ENCODE results near the gene SLC28A2. TPM values are rescaled to one million over a fixed set of nuclear protein-coding genes. Genes with fewer than 3 reads are reported as not detected.
A peak's percentile ranks its signal among the peaks of the same experiment; 100 is the strongest.

SLC28A2 gene
- total RNA-seq, 2 experiments from 2014 or later, result not detected

- H3K4me1 Mint-ChIP-seq (ENCODE audit: low read depth), result no peaks in the 10 kb centered on the region
- POLR2A ChIA-PET, result no interaction called here
- ATAC-seq (ENCODE audit: poor library complexity) (no peak), DNase-seq (peak in 1 of 14 experiments; percentile 6)
- H3K27me3 Mint-ChIP-seq, result peaks cover 30% of the 10 kb centered on the region
- CTCF ChIA-PET, result no interaction called here
- Histone ChIP-seq H3K4me3 (ENCODE audit: low read length) (no peak overlapping the region), H3K27ac (ENCODE audit: low read depth in 1 of 2, low read length in 2 of 2) (no peak overlapping the region), H3K36me3 (ENCODE audit: insufficient read depth, low read length) (no peaks in the 10 kb centered on the region), H3K27me3 (ENCODE audit: control insufficient read depth in 1 of 2, insufficient read depth in 2 of 2, low read length in 2 of 2) (peaks cover 4 to 9% of the 10 kb centered on the region in 2 experiments), H3K9me3 (ENCODE audit: control insufficient read depth in 1 of 2, insufficient read depth in 1 of 2, low read length in 2 of 2) (no peaks in the 10 kb centered on the region), H3K4me1 (ENCODE audit: insufficient read depth, low read length) (no peaks in the 10 kb centered on the region)
- no peak for TF ChIP-seq CTCF (IDR thresholded peaks at IDR 0.05)
- no peak overlapping the region for H3K4me3 Mint-ChIP-seq
- no peak overlapping the region for H3K27ac Mint-ChIP-seq
- intact Hi-C loops (cut with DNase I, micrococcal nuclease), result no loop called here
- H3K9me3 Mint-ChIP-seq, result no peaks in the 10 kb centered on the region
- H3K36me3 Mint-ChIP-seq (ENCODE audit: low read depth), result no peaks in the 10 kb centered on the region
Observed at GRCh38 chr15:45314960-45315359, 62.9 kb downstream of the SLC28A2 start.

DNA sequence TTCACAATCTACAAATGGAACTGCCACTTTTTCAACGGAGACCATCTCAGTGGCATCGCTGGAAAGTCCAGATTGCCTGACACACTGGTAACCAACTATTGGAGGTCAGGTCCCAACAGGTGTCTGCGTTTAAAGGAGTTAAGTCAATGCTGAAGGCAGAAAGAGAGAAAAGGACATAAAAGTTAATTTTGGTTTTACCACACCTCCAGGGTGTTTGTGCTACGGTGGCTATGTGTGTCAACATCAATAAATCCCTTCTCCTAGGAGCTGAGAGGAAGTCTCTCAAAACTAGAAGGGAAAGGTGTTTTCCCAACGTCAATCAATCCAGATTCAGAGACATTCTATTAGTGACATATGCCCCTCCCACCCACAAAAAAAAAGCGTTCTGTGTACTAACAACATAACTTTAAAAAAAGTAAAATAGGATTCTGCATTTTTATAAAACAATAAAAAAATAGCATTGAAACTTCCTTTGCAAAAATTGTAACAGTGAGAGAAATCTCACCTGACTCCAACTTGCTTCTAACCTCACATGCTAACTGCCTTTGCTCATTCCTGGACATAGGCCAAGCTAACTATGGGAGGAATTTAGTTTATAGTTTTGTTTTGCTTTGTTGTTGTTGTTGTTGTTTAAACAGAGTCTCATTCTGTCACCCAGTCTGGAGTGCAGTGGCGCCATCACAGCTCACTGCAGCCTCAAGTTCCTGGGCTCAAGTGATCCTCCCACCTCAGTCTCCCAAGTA lies 67.6 kb downstream of the SLC28A2 start:
- no peaks in the 10 kb centered on the region for H3K36me3 ChIP-seq (ENCODE audit: insufficient read depth, low read length)
- no peak for TF ChIP-seq CTCF (IDR thresholded peaks at IDR 0.05)
- Mint-ChIP-seq H3K9me3 (no peaks in the 10 kb centered on the region), H3K4me1 (ENCODE audit: low read depth) (no peaks in the 10 kb centered on the region), H3K27ac (no peak overlapping the region), H3K4me3 (no peak overlapping the region), H3K36me3 (ENCODE audit: low read depth) (no peaks in the 10 kb centered on the region), H3K27me3 (peaks cover 36% of the 10 kb centered on the region)
- POLR2A ChIA-PET, result no interaction called here
- no peak overlapping the region for H3K27ac ChIP-seq (ENCODE audit: low read depth in 1 of 2, low read length in 2 of 2)
- no peaks in the 10 kb centered on the region for H3K9me3 ChIP-seq (ENCODE audit: control insufficient read depth in 1 of 2, insufficient read depth in 1 of 2, low read length in 2 of 2)
- CTCF ChIA-PET, result no interaction called here
- DNase-seq, result no peak
- H3K27me3 ChIP-seq (ENCODE audit: control insufficient read depth in 1 of 2, insufficient read depth in 2 of 2, low read length in 2 of 2), result peaks cover 4 to 16% of the 10 kb centered on the region in 2 experiments
- H3K4me1 ChIP-seq (ENCODE audit: insufficient read depth, low read length), result no peaks in the 10 kb centered on the region
- ATAC-seq (ENCODE audit: poor library complexity), result no peak
- intact Hi-C loops (cut with DNase I, micrococcal nuclease), result no loop called here
- H3K4me3 ChIP-seq (ENCODE audit: low read length), result no peak overlapping the region

DNA sequence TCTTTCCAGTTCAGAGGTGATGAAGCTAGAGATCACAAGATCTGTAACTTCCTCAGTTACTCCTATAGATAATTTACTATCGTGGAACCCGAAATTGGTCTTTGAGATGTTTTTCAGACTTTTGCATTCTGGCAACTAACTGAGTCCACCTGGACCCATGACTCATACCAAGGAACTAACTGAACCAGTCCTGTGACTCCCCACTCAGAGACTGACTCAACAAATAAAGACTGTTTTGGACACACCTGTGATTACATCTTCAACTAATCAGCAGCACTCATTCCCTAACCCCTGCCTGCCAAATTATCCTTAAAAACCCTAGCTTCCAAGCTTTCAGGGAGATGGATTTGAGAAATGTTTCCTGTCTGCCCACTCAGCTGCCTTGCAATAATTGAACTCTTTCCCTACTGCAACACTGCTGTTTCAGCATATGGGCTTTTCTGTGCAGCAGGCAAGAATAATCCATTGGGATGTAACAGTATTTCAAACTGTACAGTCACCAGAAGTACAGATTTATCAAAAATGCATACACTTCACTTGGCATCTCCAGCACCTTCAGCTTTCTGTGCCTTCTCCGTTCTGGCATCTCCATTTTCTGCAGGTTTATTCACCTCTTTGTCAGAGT lies 68.7 kb downstream of the SLC28A2 start:
- H3K4me1 Mint-ChIP-seq (ENCODE audit: low read depth), result no peaks in the 10 kb centered on the region
- Histone ChIP-seq H3K4me3 (ENCODE audit: low read length) (no peak overlapping the region), H3K36me3 (ENCODE audit: insufficient read depth, low read length) (no peaks in the 10 kb centered on the region), H3K27me3 (ENCODE audit: control insufficient read depth in 1 of 2, insufficient read depth in 2 of 2, low read length in 2 of 2) (peaks cover 4 to 14% of the 10 kb centered on the region in 2 experiments), H3K9me3 (ENCODE audit: control insufficient read depth in 1 of 2, insufficient read depth in 1 of 2, low read length in 2 of 2) (no peaks in the 10 kb centered on the region), H3K4me1 (ENCODE audit: insufficient read depth, low read length) (no peaks in the 10 kb centered on the region), H3K27ac (ENCODE audit: low read depth in 1 of 2, low read length in 2 of 2) (no peak overlapping the region)
- no peaks in the 10 kb centered on the region for H3K9me3 Mint-ChIP-seq
- no peak overlapping the region for H3K4me3 Mint-ChIP-seq
- peaks cover 36% of the 10 kb centered on the region for H3K27me3 Mint-ChIP-seq
- no peak overlapping the region for H3K27ac Mint-ChIP-seq
- ChIA-PET POLR2A (no interaction called here), CTCF (no interaction called here)
- no peaks in the 10 kb centered on the region for H3K36me3 Mint-ChIP-seq (ENCODE audit: low read depth)
- no peak for ATAC-seq (ENCODE audit: poor library complexity)
- no peak for DNase-seq
- TF ChIP-seq CTCF (IDR thresholded peaks at IDR 0.05), result no peak
- intact Hi-C loops (cut with DNase I, micrococcal nuclease), result no loop called here
